Astrocyte of the spinal cord (primary cell): ENCODE data around the gene NME7.

Experiments used
- DNase-seq: peaks from one replicate; pipeline ENCODE4 v3.0.0; 2011; ENCODE audit warnings: low read depth, low spot score
- H3K4me3 ChIP-seq: 2 replicates; pipeline ENCODE4 v1.5.1; 2011; ENCODE audit warnings: low read depth, mild to moderate bottlenecking, low read length, moderate library complexity
- CTCF ChIP-seq: IDR thresholded peaks from 2 replicates; pipeline ENCODE4 v1.5.1; 2012; ENCODE audit warnings: low read depth, mild to moderate bottlenecking, low read length, inconsistent platforms
- in situ Hi-C: cut with HindIII; loops from 2 replicates; pipeline ENCODE4 v1.10.0; 2017; ENCODE audit warnings: low sequenced_read_pairs

The NME7 gene

GRCh38 chr1:169261884-169262283 is 105.7 kb downstream of the NME7 start:
- DNase-seq: no peak
- TF ChIP-seq CTCF: no peak
- no peak overlapping the region for H3K4me3 ChIP-seq
- in situ Hi-C loops: no loop called here

GRCh38 chr1:169260478-169261151 is 107.0 kb downstream of the NME7 start:
- TF ChIP-seq CTCF: no peak
- no peak for DNase-seq
- H3K4me3 ChIP-seq: no peak overlapping the region
- in situ Hi-C loops: no loop called here

GRCh38 chr1:169259816-169260215 is 107.8 kb downstream of the NME7 start:
- H3K4me3 ChIP-seq: no peak overlapping the region
- DNase-seq: no peak
- in situ Hi-C loops: no loop called here
- TF ChIP-seq CTCF: no peak

- in situ Hi-C loops: no loop called here
- DNase-seq: no peak
- TF ChIP-seq CTCF: no peak
- H3K4me3 ChIP-seq: no peak overlapping the region
These were observed 116.8 kb downstream of the NME7 start for GRCh38 chr1:169250795-169251194.

- H3K4me3 ChIP-seq: no peak overlapping the region
- peak; percentile 19 for DNase-seq
- in situ Hi-C loops: no loop called here
- no peak for TF ChIP-seq CTCF
These were observed 117.6 kb downstream of the NME7 start for GRCh38 chr1:169250022-169250421.

GRCh38 chr1:169249611-169250010 is 118.0 kb downstream of the NME7 start:
- in situ Hi-C loops: no loop called here
- no peak for DNase-seq
- no peak overlapping the region for H3K4me3 ChIP-seq
- no peak for TF ChIP-seq CTCF
